ENCODE measurements around the gene GALNT17.

The GALNT17 gene

GRCh38 chr7:71285571-71286145, 153.7 kb downstream of the GALNT17 start:
- no peak for DNase-seq (ENCODE audit: low read depth)

GRCh38 chr7:71286336-71286735, 154.4 kb downstream of the GALNT17 start:
- DNase-seq (ENCODE audit: low read depth) = no peak

GRCh38 chr7:71286924-71287323, 155.0 kb downstream of the GALNT17 start:
- no peak for DNase-seq (ENCODE audit: low read depth)

- DNase-seq (ENCODE audit: low read depth) = no peak
These were observed 158.5 kb downstream of the GALNT17 start for GRCh38 chr7:71290452-71290851.

- no peak for DNase-seq (ENCODE audit: low read depth)
These were observed 166.4 kb downstream of the GALNT17 start for GRCh38 chr7:71298378-71298777.

GRCh38 chr7:71300086-71300485, 168.1 kb downstream of the GALNT17 start:
- no peak for DNase-seq (ENCODE audit: low read depth)

GRCh38 chr7:71300603-71301002, 168.7 kb downstream of the GALNT17 start:
- DNase-seq (ENCODE audit: low read depth) = no peak

GRCh38 chr7:71301167-71301566, 169.2 kb downstream of the GALNT17 start:
- DNase-seq (ENCODE audit: low read depth) = no peak

GRCh38 chr7:71303566-71303965, 171.6 kb downstream of the GALNT17 start:
- DNase-seq (ENCODE audit: low read depth) = no peak

GRCh38 chr7:71308096-71308495, 176.2 kb downstream of the GALNT17 start:
- DNase-seq (ENCODE audit: low read depth) = no peak

GRCh38 chr7:71311576-71311975, 179.6 kb downstream of the GALNT17 start:
- DNase-seq (ENCODE audit: low read depth) = no peak

GRCh38 chr7:71312755-71313490, 181.0 kb downstream of the GALNT17 start:
- DNase-seq (ENCODE audit: low read depth) = no peak

GRCh38 chr7:71313553-71313952, 181.6 kb downstream of the GALNT17 start:
- DNase-seq (ENCODE audit: low read depth) = no peak

GRCh38 chr7:71320916-71321315, 189.0 kb downstream of the GALNT17 start:
- DNase-seq (ENCODE audit: low read depth) = no peak

- DNase-seq (ENCODE audit: low read depth) = no peak
These were observed 190.3 kb downstream of the GALNT17 start for GRCh38 chr7:71322201-71322600.

- no peak for DNase-seq (ENCODE audit: low read depth)
These were observed 191.8 kb downstream of the GALNT17 start for GRCh38 chr7:71323726-71324125.

- no peak for DNase-seq (ENCODE audit: low read depth)
These were observed 193.2 kb downstream of the GALNT17 start for GRCh38 chr7:71325151-71325550.

- no peak for DNase-seq (ENCODE audit: low read depth)
These were observed 194.7 kb downstream of the GALNT17 start for GRCh38 chr7:71326595-71326994.

- no peak for DNase-seq (ENCODE audit: low read depth)
These were observed 196.0 kb downstream of the GALNT17 start for GRCh38 chr7:71327946-71328345.

- no peak for DNase-seq (ENCODE audit: low read depth)
These were observed 197.2 kb downstream of the GALNT17 start for GRCh38 chr7:71329030-71329660.

- no peak for DNase-seq (ENCODE audit: low read depth)
These were observed 200.3 kb downstream of the GALNT17 start for GRCh38 chr7:71332207-71332606.

- no peak for DNase-seq (ENCODE audit: low read depth)
These were observed 202.6 kb downstream of the GALNT17 start for GRCh38 chr7:71334541-71334940.

- DNase-seq (ENCODE audit: low read depth) = no peak
These were observed 206.9 kb downstream of the GALNT17 start for GRCh38 chr7:71338866-71339265.
